GM18867 (cell line): ENCODE data around the gene HEMK1.

Experiments used
- ATAC-seq: cut with Tn5 transposase; IDR thresholded peaks from one replicate; pipeline ENCODE4 v1.9.1; 2021; ENCODE audit warnings: mild to moderate bottlenecking, moderate library complexity; ENCODE audit not compliant: unreplicated experiment

Gene HEMK1

DNA sequence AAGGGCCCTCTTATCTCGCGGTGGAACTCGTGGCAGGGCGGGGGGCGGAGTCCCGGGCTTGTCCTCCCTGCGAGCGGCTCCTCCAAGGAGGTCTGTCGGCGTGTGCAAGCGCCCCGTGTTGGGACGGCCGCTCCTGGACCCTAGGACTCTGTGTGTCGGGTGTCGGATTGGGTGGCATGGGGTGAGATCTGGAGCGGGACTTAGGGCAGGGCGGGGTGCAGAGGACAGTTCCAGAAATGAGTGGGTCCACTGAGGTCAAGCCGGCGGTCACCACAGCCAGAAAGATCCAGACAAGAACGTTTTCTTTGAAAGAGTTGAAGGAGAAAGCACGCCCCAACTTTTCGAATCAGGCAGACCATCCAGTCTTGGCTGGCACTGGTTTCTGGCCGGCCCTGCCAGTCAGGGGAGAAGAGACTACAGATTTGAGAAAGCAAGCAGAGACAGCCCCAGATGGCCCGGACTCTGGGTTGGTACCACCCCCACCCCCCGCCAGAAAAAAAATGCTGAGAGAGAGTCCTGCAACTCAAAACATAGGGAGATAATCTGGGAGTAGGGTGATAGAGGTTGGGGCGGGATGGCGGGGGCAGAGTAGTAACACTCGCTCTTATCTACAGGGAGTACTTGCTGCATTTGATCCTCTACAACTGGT, 43.0 kb downstream of the HEMK1 start:
- ATAC-seq = no peak

DNA sequence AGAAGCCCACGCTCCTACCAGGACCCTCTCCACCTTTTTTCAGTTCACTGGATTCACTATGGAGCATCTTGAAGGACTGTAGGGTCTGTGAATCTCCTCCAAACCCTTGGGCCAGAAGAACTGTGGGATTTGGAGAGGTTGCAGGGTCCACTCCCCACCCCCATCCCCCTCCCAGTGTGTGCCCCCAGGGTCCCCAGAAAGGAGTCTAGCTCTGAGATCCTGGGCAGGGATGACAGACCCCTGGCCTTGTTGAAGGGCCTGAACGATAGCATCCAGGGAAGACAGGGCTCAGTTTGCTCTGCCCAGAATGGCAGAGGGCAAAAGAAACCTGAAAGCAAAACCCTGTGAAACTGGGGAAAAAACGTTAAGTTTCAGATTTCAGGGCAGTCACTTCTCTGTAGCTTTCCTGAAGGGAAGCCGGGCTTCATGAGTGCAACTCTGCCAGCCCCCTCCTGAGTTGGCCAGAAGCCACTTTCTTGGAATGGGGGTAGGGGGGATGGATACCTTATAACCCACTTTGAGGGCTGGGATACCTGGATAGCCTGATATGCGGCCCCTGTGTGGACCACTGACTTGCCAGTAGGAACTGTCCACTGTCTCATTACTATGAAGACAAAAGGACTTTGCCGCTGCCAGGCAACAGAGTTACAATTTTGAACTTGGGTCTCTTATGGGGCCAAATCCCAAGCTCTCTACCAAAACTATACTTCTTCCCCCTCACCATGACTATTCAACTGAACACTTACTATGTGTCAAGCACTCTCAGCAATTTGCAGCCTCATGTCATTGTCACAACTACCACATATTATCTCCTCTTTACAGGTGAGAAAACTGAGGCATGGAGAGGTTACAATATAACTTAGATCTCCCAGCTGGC, 43.9 kb downstream of the HEMK1 start:
- ATAC-seq = no peak

DNA sequence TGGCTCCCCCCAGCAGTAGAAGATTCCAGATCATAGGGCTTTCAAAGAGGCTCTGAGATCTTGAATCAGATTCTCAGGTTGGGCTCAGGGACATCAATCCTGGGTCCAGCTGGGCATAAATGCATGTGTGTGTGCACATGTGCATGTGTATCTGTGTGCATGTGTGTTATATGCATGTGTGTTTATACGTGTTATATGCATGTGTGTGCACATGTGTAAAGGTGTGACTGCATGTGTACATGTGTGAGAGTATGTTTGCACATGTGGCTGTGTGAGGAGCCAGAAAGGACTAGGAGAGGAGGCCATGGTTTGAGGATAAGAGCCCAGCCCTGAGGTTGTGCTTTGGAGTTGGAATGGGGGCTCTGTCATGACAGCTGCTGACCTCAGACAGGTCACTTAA, 45.9 kb downstream of the HEMK1 start:
- no peak for ATAC-seq

DNA sequence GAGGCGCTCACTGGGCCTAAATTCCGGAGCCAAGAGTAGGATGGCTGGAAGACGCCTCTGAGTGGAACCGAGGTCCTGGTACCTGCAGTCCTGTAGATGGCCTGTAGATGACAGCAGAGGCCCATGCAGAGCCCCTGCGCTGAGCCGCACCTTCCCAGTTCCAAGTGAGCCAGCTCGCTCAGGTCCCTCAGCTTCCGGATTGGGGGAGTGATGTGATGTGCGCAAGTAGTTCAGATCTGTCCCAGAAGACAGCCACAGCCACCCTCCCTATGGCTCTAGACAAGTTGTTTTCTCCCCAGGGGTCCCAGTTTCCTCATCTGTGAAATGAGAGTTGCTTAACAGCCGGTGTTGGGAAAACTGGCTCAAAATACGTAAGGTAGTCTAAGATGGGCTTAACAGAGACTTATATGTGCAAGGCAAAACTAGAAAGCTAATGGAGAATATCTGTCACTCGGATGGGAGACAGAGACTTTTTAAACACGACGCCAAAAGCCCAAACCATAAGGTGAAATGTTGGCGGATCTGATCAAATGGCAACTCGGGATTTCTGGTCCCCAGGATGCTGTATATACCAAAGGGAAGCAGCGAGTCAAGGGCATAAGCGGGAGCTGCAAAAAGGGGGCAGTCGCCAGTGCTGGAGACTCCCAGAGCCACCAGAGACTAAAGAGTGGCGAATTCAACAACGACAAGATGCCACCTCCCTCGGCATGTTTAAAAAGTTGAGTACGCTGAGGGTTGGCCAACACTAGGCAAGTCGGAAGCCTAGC, 46.9 kb downstream of the HEMK1 start:
- ATAC-seq = peak; percentile 39

DNA sequence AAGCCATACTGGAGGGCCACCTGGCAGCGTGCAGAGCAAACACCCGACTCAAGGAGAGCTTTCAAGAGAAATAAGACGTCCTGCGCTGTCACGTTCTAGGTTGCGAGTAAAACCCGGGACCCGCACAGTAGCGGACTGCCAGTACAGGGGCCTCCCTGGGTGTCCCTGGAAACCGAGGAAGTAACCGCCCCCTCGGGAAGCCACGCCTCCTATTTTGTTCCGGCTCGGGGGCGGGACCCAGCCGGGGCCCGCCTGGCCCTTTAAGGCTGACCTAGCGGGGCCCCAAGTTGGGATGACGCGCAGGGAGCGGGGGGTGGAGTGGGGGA, 47.4 kb downstream of the HEMK1 start:
- peak; percentile 70 for ATAC-seq

DNA sequence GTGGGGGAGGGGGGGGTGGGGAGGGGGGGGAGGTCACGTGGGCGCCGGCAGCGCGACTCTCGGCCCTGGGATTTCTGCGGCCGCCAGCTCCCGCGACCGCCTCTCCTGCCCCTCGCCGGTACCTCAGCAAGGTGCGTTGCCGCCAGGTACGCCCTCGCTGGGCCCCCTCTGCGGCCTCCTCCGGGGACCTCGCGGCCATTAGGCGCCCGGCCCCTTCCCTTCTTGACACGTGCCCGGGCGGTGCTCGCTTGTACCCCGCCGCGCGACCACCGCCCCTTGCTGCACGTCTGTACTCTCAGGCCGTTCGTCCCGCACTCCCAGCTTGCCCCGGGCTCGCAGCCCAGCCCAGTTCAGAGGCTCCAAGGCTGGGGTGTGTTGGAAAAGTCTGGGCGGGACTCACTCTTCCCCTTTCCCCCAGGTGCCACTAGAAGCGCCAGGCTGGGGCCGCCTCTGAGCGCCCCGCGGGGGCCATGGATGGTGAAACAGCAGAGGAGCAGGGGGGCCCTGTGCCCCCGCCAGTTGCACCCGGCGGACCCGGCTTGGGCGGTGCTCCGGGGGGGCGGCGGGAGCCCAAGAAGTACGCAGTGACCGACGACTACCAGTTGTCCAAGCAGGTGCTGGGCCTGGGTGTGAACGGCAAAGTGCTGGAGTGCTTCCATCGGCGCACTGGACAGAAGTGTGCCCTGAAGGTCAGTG, 47.9 kb downstream of the HEMK1 start, which contains the start of gene MAPKAPK3:
Gene MAPKAPK3, plus strand, starts transcription at position 56 of the 696 bp plus-strand sequence. Its CDS starts 415 bp downstream, at position 471.
- ATAC-seq = peak; percentile 15

DNA sequence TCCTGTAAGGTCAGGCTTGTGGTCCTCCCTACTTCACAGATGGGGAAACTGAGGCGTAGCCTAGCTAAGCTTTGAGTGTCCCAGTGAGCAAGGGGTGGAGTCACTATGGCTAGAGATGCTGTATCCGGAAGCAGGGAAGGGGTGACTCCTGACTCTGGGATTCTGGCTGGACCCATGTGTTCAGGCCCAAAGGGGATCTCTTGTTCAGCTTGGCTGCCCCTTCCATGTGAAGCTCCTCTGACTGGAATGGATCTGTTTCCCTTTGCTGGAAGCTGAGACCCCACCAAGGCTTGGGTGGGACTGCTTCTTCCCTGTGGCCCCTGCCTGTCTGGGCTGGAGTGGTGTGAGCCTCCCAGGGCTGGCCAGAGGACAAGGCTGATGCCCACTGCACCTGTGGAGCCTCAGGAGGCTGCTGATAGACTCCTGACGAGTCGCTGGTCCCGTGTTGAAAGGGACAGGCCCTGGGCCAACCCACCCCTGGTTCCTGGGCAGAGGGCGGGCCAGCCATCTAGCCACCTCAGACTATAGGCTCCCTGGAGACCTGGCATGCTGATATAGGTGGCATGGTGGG, 48.7 kb downstream of the HEMK1 start:
- no peak for ATAC-seq

DNA sequence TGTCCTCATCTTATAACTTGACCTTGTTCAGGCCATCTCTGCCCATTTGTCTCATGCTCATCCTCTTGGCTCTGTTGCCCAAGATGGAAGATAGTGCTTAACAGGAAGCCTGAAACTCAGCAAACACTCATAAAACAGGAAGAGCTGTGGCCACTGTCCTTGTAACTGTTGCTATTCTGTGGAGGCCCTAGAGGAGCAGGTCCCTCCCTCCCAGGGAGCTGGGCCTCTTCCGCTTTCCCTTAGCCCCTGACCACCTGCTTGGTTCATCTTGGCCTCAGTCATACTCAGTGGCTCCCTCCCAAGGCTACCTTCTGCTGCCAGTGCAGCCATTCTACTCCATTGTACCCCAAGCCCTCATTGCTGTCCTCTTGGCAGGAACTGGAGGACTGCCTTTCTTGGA, 51.1 kb downstream of the HEMK1 start:
- ATAC-seq = no peak

DNA sequence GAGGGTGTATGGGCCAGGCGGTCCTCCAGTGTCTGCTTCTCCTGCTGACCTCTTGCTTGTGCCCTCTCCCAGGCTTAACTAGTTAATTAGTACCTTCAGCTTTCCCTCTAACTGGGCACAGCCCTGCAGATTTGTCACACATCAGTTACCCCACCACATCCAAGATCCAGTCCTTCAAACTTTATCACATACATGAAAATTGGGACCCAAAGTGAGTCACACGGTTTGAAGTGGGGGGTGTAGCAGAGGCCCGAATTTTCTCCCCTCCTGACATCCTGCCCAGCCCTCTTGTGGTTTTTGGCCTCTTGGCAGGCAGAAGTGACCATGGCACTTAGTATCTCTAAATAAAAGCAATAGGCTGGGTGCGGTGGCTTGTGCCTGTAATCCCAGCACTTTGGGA, 51.5 kb downstream of the HEMK1 start:
- no peak for ATAC-seq

DNA sequence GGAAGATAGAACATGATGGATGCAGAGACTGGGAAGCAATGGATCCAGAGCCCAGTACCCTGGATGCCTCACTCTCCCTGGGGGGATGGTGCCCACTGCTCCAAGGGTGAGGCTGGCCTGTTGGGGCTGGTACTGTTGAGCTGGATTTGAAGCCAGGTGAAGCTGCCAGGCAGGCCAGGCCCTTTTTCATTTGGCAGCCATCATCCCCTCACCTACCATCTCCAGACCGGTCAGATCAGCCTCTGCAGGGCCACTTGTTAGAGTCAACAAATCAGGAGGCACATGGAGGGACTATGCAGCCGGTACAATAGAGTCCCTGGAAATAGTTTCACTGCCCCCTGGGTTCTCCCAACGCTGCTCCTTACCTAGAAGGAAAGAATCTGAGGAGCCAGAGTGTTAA, 53.6 kb downstream of the HEMK1 start:
- no peak for ATAC-seq

DNA sequence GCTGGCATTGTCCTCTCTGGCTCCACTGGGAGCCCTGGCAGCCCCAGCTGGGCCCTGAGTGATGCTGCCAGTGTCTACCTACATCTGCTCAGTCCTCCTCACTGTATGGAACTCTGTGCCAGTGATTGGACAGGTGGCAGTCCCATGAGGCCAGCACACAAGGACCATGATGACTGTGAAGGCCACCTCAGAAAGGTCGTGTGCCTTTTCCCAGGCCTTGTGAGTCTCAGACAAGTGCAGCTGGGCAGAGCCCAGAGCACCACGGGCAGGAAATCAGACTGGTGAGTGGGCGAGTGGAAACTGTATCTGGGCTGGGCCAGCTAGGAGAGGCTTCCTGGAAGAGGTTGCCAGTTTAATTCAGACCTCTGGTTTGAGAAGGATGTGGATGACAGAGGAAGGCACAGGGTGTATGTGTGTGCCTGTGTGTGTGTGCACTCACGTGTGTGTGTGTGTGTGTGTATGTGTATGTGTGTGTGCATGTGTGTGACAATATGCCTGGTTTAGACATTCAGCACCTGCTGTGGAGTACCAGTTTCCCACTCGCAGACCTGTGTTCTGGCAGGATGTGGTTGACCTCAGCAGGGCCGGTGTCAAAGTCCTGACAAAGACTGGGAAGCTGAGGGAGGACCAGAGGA, 54.6 kb downstream of the HEMK1 start:
- ATAC-seq = peak; percentile 52

DNA sequence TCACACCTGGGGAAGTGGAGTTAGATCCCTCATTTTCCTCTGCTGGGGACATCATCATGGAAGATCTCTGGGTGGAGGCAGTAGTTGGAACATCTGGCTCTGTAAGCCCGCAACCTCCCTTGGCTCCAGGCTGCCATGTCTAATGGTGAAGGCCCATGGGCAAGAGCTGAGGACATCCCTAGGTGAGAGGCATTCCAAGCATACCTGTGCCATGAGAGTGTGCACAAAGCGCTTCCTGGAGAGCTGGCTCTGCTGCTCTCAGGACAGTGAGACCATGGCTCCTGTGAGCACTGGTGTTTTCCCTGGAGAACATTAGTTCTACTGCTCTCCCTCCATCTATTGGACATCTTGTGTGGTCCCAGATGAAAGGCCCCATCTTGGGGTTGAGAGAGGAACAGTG, 55.3 kb downstream of the HEMK1 start:
- no peak for ATAC-seq

DNA sequence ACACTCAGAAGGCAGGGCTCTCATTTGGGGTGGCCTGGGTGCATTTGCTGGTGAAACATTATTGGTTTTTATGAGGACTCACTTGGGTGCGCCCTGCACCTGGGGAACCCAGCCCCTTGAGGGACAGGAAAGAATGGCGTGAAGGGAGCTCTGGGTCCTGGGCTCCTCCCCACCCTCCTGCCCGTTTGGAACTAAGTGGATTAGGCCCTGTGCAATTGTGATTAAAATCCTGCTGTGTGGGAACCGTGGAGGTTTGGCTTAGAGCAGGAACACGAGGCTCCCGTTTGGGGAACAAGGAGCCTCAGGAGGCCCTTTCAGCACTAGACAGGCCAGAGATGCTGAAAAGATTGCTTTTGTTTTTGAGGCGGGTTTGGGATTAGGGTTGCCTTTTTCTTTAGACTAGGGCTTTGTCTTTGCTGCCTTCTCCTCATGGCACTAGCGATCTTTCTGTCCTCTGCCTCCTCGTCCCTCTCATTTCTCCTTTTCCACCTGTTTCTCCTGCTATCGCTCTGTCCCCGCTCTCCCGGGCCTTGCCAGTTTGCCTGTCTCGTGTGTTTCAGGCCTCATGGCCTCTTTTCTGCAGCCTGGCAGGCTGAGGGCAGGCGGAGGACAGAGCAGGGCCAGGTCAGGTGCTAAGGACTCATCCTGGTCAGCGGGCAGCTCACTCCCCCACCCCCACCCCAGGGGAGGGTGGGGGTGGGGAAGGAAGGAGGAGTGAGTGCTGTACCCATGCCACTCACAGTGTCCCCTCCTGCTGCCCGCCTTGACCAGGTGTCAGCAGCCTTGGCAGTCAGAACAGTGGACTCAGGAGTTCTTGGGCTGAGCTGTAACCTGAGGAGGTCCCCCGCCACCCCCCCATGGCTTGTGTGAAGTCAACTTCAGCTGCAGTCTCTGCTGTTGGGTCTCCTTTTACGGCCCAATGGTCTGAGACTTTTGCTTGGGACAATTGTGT, 56.2 kb downstream of the HEMK1 start:
- no peak for ATAC-seq

DNA sequence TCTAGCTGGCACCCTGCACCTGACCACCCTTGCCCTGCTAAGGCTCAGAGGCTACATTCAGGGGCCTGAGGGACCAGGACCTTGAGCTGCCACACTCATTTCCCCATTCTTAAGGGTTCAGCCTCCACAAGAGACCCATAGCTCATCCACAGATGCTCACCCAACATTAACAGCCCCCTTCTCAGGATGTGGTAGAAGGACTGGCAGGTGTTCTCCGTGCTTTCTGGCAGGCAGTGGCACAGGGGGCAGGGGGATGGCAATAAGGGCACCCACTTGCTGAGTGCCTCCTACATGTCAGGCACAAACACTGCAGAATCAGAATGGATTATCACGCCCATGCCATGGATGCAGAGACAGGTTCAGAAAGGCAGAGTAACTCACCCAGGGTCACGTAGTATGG, 57.1 kb downstream of the HEMK1 start:
- no peak for ATAC-seq

DNA sequence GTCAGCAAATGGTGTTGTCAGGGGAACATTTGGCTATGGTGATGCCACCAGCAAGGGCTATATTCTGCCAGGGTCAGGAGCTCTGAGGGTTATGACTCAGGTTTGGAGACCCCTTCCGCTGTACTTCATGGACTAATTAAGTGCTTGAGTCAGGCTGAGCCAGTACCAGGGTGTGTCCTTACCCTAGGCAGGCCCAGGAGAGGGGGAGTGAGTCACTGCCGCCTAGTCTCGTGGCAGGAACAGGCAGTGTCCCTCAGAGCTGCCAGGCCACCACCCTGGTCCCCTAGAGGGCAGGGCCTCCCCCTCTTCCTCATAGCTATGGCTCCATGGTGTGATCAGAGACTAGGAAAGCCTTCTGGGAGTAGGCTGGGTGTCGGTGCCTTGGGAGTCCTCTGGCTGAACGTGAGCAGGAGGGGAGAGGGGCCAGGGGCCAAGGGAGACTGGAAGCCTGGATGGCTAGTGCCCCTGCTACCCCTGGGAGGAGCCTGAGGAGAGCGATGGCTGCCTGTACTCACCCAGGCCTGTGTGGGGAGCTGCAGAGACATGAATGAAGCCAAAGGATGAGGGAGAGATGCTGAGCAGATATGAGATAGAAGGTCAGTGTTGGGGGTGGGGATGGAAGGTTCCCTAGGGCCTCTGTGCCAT, 58.2 kb downstream of the HEMK1 start:
- no peak for ATAC-seq

DNA sequence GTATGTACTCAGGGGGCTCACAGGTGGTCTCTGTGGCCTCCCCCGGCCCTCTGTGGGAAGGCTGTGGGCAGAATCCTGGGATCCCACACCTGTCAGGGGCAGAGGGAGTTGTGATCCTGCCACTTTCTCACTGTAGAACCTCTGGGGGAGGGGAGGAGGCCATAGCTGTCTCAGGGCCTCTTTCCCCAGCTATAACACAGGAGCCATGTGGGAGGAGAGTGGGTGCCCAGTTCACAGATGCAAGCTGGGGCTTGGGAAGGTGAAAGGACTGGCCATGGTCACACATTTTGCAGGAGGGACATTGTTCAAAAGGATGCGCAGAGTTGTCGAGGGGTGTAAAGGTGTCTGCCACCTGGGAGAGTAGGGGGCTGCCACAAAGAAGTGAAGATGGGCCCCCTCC, 59.3 kb downstream of the HEMK1 start:
- no peak for ATAC-seq

DNA sequence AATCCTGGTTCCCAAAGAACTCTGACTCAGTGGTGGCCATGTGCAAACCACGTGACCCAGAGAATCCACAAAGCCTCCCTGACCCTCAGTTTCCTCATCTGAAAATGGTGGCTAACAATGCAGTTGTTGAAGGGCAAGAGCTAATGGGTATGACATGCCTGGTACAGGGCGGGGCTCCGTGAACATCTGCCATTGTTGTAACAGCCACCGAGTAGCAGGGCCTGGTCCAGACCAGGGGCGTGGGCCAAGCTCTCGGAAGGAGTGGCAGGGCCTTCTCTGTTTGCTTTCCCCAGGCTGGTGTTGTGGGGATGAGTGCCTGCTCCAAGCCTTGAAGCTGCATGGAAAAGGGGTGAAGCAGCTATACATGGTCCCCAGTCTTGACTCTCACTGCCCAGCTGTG, 61.1 kb downstream of the HEMK1 start:
- no peak for ATAC-seq

DNA sequence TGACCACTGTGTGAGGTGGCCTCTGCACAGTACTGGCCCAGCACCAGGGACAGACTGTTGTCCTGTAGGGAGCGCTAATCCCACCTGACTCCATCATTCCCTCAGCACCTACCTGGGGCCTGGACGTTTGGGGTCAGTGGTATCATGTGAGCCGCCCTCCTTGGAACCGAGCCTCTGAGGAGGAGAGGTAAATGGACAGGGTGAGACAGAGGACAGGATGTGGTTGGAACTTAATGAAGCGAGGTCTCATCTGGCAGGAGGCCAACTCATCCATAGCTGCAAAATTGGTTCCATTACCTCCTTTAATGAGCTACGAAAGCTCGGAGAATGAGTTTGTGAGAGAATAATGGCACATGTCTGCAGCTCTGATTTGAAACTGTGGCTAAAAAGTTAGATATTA, 61.6 kb downstream of the HEMK1 start:
- ATAC-seq = no peak

DNA sequence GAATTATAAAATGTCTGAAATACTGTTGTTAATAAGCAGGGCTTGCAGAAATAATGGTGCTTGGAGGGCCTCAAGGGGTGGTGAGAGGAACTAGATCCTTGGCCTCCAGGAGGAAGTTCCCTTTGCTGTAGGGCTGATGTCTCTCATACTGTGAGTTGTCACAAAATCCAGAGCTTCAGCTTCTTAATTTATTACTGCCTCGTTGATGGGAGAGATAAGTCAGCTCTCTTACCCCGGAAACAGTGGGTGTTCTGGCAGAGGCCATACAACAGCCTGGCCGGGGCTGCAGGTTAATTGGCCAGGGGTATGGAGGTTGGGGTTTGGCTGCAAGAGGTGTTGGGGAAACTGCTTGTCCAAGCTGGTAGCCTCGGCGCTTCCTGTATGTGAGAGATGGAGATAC, 63.1 kb downstream of the HEMK1 start:
- ATAC-seq = no peak
